ENCODE measurements around the gene ASXL2.

Gene ASXL2

DNA sequence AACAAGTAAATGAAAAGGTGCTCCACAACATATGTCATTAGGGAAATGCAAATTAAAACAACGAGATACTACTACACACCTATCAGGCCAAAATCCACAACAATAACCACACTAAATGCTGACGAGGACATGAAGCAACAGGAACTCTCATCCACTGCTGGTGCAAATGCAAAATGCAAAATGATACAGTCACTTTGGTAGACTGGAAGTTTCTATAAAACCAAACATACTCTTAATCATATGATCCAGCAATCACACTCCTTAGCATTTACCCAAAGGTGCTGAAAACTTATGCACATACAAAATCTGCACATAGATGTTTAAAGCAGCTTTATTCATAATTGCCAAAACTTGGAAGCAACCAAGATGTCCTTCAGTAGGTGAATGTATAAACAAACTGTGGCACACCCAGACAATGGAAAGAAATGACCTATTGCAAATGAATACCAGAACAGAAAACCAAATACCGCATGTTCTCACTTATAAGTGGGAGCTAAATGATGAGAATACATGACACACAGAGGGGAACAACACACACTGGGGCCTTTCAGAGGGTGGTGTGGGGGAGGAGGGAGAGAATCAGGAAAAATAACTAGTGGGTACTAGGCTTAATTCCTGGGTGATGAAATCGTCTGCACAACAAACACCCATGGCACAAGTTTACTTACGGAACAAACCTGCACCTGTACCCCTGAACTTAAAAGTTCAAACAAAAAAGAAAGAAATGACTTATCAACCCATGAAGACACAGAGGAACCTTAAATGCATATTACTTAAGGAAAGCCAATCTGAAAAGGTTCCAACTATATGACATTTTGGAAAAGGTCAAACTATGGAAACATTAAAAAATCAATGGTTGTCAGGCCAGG, 80.4 kb downstream of the ASXL2 start:
- no peak for DNase-seq

DNA sequence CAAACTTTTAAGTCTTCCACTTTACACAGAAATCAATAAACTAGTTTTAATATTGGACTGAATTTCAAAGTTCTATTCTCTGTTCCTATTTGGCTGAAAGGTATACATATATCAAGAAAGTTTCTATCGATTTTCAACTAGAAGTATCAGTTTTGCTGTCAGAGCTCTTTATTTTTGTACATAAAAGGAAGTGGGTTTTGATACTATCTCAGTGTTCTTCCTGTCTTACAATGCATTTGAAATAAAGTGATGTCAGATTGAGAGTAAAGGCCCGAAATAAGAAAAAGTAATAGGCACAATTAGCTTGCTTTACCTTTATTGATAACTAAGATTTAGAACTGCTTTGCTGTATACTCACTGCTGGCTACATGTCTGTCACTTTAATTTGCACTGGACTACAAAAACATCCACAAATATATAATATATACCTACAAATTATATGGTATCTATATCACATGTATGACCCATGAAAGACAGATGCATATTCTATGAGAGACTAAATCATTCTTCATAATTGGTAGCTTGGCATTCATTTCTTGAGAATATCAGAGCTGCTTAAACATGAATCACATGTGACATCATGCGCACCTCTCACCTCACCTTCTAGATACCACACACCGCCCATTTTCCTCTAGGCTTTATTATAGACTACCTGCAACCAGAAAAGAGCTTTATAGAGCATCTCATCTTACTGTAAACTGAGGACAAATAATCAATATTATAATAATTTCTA, 83.6 kb downstream of the ASXL2 start:
- no peak for DNase-seq

DNA sequence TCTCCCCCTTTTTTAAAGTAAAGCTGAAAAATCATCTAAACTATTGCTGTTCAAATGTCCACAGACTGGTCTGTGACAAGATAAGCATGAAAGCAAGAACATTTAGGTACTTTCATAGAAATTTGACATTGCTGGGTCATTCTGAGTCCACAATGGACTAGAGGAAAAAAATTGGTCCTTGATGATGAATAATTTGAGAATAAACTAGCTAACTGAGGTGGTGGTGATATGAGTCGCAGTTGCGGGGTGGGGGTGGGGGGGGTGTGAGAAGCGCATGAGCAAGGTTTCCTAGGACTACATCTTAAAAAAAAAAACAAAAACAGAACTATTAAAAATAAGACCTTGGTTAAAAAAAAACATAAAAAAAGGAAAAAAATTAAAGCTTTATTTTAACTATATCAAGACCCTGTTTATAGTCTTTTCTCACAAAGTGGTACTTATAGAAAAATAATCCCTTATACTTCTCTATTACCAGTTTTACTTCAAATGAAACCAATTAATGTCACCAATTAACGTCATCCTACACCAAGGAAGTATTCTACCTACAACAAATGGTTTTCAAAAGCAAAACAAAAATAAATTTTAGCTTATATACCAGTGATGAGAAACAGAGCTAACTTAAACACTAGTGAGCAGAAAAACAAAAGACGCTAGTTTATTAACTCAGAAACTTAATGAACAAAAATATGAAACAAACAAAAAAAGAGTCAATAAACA, 88.1 kb downstream of the ASXL2 start:
- DNase-seq = no peak

DNA sequence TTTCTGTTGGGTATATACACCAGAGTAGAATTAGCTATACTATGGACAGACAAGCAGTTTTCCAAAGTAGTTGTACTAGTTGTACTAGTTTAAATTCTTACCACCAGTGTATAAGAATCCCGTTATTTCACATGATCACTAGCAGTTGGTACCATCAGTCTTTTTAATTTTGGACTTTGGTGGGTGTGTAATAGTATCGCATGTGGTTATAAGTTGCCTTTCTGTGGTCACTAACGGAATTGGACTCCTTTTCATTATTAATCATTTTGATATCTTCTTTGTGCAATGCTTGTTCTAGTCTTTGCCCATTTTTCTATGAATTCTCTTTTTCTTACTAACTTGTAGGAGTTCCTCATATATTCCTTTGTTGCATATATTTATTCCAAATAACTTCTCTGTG, 89.8 kb downstream of the ASXL2 start:
- DNase-seq = no peak

DNA sequence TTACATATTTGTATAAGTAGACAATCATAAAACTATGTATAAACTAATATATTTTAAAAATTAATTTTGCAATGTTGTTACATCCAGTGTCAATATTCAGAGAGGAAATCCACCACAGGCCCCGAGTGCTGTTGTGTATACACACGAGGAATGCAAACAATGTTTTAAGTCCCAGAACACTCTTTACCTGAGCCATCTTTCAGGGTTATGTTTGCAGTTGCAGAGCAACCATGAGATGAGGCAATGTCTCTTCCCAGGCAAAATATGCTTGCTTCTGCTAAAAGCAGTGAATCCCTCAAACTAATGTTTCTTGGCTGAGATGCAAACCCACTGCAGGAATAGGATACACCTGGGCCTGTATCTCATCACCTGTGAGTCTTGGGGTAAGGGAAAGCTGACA, 91.3 kb downstream of the ASXL2 start:
- DNase-seq = no peak

DNA sequence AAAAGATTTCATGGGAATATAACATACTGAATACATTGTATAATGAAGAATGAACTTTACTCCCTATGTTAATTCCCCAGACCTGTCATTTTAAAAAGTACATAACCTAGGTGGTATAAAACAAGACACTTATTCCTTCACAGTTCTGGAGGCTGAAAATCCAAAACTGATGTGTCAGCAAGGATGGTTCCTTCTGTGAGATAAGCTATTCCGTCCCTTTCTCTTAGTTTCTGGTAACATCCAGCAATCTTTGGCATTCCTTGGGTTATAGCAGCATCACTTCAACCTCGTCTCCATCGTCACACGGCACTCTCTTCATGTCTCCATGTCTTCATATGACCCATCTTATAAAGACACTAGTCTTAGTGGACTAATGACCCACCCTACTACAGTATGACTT, 93.9 kb downstream of the ASXL2 start:
- DNase-seq = no peak

DNA sequence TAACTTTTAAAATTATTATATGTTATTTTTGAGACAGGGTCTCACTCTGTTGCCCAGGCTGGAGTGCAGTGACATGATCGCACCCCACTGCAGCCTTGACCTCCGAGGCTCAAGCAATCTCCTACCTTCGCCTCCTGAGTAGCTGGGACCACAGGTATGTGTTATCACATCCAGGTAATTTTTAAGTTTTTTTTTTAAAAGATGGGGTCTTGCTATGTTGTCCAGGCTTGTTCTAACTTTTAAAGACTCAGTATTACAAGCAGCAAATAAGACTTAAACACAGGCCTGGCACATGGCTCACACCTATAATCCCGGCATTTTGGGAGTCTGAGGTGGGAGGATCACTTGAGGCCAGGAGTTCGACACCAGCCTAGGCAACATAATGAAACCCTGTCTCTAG, 101.2 kb downstream of the ASXL2 start:
- DNase-seq = no peak

DNA sequence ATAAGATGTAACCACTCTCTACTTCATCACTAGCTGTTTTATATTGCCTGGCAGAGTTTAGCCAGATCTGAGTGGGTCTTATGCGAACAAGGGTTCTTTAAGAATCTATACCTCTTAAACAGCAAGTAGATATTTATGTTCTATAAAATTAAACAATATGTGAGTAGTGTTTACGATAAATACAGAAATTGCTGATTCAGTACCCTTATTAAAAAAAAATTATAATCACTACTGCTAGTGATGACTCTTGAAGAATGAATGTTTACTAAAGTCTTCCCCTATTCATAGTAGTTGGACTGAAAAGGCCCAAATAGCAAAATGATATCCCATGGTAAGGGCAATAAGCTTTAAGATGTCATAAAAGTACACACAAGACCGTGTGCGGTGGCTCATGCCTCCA, 106.2 kb downstream of the ASXL2 start:
- DNase-seq = no peak

DNA sequence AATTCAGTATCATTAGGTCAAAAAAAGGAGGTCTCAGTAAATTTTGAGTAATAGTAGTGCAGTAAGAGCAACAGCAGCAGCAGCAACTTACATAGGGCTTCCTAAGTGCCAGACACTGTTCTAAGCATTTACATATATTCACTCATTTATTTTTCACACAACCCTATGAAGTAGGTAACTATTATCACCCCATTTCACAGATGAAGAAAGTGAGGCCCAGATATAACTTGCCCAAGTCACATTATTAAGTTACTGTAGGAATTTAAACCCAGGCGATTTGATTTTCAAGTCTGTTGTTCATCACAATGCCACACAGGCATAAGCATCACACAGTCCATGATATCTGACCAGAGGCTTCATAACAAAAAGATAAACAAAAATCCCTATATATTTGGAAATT, 114.7 kb downstream of the ASXL2 start:
- no peak for DNase-seq

DNA sequence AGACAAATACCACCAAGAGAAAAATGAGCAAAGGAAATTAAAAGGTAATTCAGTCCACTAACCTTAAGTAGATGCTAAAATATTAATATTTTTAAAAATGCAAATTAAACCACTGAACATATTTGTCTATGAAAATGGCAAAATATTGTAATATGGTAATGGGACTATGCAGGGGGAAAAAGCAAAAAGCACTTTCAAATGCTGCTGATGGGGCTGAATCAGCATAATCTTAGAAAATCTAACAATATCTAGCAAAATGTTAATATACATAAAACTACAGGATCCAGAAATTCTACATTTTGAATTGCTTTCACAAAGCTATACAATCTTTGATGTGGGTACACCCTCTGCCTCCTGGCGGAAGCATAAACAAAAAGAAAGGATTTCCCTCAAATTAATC, 118.0 kb downstream of the ASXL2 start:
- DNase-seq = no peak

DNA sequence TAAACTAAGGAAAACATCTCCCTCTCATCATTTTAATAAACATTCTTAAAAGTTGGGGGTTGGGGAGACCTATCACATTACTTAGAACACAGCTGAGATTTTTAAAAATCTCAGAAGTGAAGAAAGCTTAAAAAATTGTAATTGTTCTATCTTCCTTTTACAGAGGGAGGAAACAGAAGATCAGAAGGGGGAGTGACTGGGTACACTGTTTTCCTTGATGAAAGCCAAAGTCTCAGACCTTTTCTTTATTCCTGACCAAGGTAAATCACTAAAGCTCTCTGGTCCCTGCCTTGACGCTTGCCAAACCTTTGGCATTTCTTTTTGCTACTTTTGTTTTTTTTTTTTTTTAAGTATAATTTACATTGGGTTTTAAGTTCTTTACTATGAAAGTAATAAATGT, 119.9 kb downstream of the ASXL2 start:
- no peak for DNase-seq

DNA sequence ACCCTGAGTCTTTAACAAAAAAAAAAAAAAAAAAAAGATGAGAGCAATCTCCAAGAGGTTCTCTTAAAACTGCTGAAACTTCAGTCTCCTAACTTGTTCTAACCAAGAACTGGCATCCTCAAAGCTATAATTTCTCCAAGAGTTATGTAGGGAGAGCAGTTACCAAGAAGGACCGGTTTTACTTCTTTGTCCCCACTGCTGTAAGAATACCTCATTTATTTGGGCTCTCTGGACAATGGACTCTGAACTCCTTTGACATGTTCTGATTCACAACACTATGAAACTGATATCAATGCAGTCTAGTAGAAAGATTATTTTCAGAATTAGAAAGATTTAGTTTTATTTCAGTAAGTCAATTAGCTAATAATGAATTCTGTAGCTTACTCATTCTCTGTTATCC, 120.4 kb downstream of the ASXL2 start:
- DNase-seq = no peak

DNA sequence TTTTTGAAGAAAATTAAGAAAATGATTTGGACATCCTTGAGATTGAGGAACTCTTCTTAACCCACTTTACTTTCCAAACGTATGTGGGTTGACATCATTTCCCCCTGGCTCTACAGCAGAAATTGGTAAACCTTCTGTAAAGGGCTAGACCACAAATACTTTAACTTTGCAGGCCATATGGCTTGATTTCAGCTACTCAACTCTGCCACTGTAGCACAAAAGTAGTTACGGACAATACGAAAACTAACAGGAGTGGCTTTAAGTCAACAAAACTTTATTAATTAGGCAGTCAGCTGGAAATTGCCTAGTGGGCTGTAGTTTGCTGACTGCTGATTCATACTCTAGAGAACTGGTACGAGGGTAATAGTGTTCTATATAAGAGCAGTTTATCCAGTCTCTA, 121.8 kb downstream of the ASXL2 start:
- DNase-seq = no peak

DNA sequence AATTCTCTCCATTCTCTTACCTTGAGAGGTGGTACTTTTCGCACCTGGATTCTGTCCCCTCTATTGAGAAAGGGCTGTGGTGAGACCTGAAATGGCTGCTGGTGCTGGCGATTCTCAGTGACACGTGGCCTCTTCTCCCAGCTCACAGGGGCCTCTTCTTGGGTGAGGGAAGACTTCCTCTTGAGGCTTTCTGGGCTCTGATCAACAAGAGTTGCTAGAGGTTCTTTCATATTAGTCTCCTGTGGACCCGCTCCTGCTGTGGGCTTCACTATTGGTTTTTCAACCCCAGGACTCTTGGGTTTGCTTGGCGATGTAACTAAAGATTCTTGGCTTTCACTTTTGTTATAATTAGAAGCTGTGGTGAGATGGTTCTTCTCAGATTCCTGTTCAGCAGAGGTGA, 128.6 kb downstream of the ASXL2 start:
- no peak for DNase-seq

DNA sequence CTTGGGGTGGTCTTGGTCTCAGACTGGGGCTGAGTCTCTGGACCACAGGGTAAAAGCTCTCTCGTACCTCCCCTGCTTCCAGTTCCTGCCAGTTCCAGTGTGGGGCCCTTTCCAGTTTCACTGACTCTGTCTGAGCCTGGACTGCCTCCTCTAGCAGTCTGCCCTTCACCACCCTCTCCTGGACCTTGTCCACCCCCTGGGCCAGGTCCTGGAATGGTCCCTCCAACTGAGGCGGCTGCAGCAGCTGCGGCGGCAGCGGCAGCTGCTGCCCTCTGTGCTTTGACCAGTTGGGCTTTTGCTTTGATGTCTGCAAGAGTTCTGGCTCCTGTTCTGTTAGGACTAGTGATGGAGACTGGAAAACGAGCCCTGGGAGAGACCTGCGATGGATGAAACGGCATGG, 134.2 kb downstream of the ASXL2 start:
- no peak for DNase-seq

DNA sequence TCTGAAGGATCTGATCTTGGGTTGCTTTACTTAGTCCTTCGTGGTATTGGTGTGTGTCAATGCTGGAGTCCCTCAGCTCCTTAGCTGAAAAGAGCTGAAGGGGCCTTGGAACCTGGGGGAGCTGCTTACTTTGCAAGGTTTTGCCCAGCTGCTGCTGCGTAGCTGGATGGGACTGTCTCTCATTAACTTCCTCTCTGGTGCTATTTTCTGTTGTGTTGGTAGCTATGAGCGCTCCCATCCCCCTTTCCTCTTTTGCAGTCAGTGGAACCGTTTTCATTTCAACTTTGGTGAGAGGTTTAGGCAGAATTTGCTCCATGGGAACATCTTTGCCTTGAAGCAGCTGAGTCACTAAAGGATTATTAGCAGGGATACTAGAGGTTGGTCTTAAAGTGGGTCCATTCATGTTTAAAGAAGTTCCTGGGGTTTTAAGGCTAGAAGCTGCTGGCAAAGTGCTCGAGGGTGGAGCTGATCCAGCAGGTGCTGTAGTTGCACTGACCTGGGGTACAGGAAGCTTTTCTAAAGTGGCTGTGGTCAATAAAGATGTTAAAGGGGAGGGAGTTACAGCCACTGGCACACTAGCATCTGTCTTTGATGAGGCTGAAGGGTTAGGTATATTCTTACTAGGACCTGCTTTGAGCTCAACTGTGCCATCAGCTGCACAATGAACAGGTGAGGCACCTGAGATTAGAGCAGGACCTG, 135.0 kb downstream of the ASXL2 start:
- no peak for DNase-seq

DNA sequence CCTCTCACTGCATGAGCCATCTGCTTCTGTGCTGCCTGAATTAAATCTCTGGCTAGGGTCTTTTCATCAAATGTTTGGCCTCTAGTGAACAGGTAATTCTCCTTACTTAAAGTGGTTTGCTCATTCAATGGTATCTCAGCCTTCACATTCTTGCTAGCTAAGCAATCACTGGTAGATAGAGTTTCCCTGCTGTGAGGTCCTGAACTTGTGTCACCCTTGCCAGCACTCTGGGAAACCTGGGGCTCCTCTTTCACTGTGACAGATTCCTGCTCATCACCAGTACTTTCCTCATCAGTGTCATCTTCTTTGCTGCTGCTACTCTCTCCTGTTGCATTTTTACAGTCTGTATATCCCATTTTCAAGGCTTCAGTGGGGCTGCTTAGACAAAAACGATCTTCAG, 135.8 kb downstream of the ASXL2 start:
- DNase-seq = no peak

DNA sequence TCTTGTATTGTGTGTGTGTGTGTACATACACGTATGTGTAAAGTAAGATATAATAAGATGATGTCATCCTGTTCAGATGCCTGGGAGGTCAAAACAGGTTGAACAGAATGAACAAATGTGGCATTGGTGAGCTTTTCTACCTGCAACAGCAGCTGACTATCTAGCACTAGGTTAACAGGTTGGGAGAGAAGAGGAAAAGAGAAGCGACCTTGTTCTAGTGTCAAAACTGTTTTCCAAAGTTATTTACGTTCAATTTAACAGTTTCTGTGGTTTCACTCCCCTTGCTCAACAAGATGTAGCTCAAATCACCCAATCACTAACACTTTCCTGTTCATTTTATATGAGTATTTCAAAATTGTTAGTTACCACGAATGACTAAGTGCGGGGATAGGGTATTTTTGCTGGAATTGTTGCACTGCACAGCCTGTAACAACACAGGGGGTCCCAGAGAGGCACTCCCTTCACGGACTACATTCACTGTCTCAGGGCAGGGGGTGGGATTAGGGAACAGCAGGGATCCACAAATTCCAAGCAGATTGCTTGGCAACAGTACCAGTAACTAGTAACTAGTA, 137.4 kb downstream of the ASXL2 start:
- DNase-seq = no peak

DNA sequence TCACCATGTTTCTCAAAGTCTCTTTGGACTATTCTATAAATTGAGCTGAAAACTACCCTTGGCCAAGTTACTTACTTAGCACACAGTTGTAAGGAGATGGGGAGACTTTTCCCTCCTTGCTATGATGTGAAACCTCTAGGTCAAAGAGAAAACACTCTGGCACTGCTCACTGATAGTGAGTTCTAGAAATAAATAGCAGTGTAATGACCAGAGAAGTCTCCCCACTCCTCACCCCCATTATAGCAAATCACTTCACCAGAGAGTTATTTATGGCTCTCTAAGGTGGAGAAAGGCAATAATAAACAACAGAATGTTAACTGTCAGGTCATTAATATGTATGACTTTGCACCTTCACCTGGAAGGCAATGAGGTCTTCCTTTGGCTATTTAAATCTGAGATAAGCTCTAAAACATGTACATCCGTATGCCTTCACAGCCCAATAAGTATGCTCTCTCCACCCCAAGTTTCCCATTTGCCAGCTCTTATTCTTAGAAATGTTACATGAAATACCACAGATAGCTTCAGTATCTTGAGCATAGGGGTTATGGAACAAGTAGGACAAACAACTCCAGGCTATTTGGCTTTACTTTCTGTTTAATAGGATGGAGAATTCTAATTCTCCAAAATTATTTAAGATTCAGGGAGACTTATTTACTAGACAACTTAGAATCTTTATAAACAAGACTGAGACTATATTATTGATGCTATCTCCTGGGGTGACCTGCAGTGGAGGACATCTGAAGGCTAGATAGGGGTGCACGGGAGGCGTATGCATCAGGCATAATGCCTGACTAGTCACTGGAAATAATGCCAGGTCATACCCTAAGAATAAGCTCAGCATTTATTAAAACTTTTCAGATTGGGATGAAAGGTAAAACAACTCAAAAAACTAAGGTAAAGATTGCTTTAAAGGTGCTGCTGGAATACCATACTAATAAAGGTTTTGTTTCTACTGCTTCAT, 139.6 kb downstream of the ASXL2 start:
- DNase-seq = no peak

DNA sequence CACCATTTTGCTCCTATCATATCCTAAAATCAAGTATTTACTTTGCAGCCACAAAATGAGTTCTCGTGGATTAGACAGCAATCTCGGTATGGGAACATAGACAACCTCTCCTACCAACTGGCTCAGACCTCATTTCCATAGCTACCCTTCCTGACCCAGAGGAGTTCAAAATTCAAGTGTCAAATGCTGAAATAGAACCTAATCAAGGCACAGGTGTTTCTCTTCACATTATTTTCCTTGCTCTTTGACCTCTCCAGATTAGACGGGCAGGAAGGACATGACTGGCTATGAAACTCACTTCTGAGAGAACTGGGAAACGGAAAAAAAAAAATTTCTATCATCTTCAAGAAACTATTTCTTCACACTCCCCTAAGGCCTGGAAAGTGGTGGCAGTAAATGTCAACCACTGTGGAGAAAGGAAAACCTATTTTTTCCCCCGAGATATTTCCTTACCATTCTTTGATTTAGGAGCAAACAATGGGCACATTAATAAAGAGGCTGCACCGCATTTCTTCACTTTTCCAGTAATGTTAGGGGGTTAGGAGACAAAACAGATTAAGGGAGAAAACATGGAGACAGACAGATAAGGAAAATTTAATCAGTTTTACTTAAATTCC, 141.3 kb downstream of the ASXL2 start:
- no peak for DNase-seq

DNA sequence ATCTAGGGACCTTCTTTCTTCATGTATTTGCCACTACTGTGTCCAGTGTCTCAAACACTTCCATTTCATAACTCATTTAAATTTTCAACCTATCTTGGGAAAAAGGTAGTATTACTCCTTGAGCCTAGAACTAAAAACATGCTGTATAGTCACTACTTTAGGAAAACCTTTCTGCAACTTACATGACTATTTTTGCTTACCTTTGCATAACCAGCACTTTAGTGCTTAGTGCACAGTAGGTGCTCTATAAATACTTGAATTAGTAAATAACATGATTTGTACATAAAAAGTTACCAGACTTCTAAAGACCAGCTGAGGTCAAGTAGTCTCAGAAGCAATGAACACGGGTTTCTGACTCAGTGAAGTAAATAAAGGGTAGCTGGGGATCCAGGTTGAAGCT, 142.5 kb downstream of the ASXL2 start:
- no peak for DNase-seq

Measured in NCI-H2029 treated with DMSO at 0.1 percent for 48 hours (cell line).